ENCODE data around the gene EIF4EBP2. TPM values are rescaled to one million over a fixed set of nuclear protein-coding genes. Genes with fewer than 3 reads are reported as not detected.

EIF4EBP2 gene
- total RNA-seq, 1 donor from 2014 or later = 77.2 TPM

DNA sequence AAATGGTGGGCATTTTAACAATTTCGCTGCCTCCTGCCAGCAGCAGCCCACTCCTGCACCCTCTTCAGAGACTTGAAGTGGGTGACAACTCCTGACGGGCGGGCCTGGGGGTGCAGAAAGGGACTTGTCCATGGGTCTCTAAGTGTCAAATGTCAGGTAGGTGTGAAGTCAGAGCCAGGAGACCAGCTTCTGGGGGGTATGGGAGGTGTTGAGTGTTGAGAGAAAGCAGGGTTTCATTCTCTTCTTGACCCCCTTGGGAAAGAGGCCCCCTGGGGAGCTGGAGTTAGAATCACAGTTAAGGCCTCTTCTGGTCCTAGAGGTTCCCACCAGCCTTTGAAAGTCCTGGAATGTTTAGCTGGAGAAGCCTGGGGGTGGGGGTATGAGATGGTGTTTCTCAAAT, 63.0 kb downstream of the EIF4EBP2 start:
- intact Hi-C loops (cut with DNase I) = no loop called here
- Histone ChIP-seq H3K36me3 (no peaks in the 10 kb centered on the region), H3K4me1 (peaks cover 10% of the 10 kb centered on the region), H3K9me3 (no peaks in the 10 kb centered on the region), H3K27ac (no peak overlapping the region), H3K4me3 (no peak overlapping the region), H3K27me3 (ENCODE audit: low read depth) (no peaks in the 10 kb centered on the region)
- TF ChIP-seq CTCF (IDR thresholded peaks at IDR 0.05) = no peak
- ATAC-seq (no peak), DNase-seq (no peak)

DNA sequence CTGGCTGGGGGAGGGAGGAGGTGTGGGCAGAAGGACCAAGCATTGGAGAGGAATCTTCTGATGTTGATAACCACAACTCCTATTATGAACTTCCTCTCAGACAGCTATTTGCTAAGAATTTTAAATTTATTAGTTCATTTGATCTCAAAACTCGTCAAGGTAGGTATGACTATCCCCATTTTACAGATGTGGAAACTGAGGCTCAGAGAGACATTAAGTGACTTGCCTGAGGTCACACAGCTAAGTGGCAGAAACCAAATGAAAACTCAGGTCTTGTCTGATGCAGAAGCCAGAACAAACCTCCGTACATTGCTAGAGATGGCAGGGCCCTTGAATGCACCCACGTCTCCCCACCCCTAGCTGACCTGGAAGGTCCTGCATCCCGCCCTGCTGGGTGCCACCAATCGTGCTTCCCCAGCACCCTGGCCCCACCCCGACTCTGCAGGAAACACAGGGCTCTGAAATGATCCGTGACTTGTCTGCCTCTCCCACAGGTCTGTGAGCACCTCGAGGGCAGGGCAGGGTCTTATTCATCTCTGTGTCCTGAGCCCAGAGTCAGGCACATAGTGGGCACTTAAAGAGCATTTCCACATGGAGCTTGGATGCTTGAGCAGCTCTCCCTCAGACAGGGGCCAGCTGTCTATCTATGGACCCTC, 69.0 kb downstream of the EIF4EBP2 start:
- Histone ChIP-seq H3K36me3 (no peaks in the 10 kb centered on the region), H3K27me3 (ENCODE audit: low read depth) (no peaks in the 10 kb centered on the region), H3K4me1 (peaks cover 10% of the 10 kb centered on the region), H3K9me3 (no peaks in the 10 kb centered on the region), H3K4me3 (no peak overlapping the region), H3K27ac (no peak overlapping the region)
- intact Hi-C loops (cut with DNase I) = no loop called here
- DNase-seq = no peak
- no peak for TF ChIP-seq CTCF (IDR thresholded peaks at IDR 0.05)
- no peak for ATAC-seq

DNA sequence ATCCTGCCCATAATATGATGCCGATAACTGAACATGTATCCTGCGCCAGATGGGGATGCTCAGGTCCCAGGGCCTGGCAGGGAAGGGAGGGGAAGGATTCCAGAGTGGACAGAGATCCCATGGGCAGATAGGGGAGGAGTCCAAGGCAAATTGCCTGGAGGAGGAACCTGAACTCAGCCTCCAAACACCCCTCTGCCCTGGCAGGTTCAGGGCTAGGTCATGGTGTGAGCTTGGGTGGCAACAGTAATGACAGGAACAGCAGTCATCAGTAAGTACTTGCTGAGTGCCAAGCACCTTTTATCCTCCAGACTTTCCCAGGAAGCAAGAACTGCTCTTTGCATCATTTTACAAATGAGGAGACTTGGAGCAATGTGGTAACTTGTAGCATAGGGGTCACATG, 70.8 kb downstream of the EIF4EBP2 start:
- Histone ChIP-seq H3K27ac (no peak overlapping the region), H3K36me3 (no peaks in the 10 kb centered on the region), H3K27me3 (ENCODE audit: low read depth) (peaks cover 5% of the 10 kb centered on the region), H3K4me3 (no peak overlapping the region), H3K4me1 (peaks cover 25% of the 10 kb centered on the region), H3K9me3 (no peaks in the 10 kb centered on the region)
- ATAC-seq (no peak), DNase-seq (no peak)
- TF ChIP-seq CTCF (IDR thresholded peaks at IDR 0.05) = no peak
- intact Hi-C loops (cut with DNase I) = no loop called here

GRCh38 chr10:70475661-70476060, 71.7 kb downstream of the EIF4EBP2 start:
- ATAC-seq (no peak), DNase-seq (no peak)
- Histone ChIP-seq H3K9me3 (no peaks in the 10 kb centered on the region), H3K27ac (no peak overlapping the region), H3K4me1 (peaks cover 32% of the 10 kb centered on the region), H3K4me3 (no peak overlapping the region), H3K36me3 (no peaks in the 10 kb centered on the region), H3K27me3 (ENCODE audit: low read depth) (peaks cover 5% of the 10 kb centered on the region)
- intact Hi-C loops (cut with DNase I) = no loop called here
- no peak for TF ChIP-seq CTCF (IDR thresholded peaks at IDR 0.05)

- intact Hi-C loops (cut with DNase I) = no loop called here
- Histone ChIP-seq H3K36me3 (no peaks in the 10 kb centered on the region), H3K27ac (no peak overlapping the region), H3K4me3 (no peak overlapping the region), H3K9me3 (no peaks in the 10 kb centered on the region), H3K27me3 (ENCODE audit: low read depth) (peaks cover 5% of the 10 kb centered on the region), H3K4me1 (peaks cover 39% of the 10 kb centered on the region)
- ATAC-seq (no peak), DNase-seq (no peak)
- no peak for TF ChIP-seq CTCF (IDR thresholded peaks at IDR 0.05)
These were observed 72.5 kb downstream of the EIF4EBP2 start for GRCh38 chr10:70476249-70477035.

Measured in lower lobe of right lung (tissue), 2 donors.